AML-193 (cell line): ENCODE measurements around the gene RHEX.
A peak's percentile ranks its signal among the peaks of the same experiment; 100 is the strongest.

Experiments
- DNase-seq, 2 experiments: peaks; one replicate each; lab custom pipeline; 2025; lab: John Stamatoyannopoulos, UW

RHEX gene

GRCh38 chr1:206117151-206117948 lies 64.4 kb downstream of the RHEX start, which contains the start of gene AVPR1B:
TSS of gene AVPR1B (minus strand) at chr1:206117388. CDS start at chr1:206116890, 498 bp downstream.
- DNase-seq, result no peak

DNA sequence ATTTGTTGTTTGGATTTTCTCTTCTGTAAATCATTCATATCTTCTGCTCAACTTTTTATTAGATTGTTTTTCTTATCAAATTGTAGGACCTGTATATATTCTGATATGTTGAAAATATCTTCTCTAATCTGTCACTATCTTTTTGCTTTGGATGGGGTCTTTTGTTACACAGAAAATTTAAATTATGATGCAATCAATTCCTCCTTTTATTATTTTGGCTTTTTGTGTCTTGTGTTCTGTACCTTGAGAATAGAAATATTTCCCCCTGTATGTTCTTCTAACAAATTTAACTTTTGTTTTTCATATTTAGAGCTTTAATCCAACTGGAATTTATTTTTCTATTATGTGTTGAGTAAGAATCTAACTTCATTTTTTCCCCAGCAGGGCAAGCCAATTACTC lies 67.4 kb downstream of the RHEX start:
- no peak for DNase-seq

DNA sequence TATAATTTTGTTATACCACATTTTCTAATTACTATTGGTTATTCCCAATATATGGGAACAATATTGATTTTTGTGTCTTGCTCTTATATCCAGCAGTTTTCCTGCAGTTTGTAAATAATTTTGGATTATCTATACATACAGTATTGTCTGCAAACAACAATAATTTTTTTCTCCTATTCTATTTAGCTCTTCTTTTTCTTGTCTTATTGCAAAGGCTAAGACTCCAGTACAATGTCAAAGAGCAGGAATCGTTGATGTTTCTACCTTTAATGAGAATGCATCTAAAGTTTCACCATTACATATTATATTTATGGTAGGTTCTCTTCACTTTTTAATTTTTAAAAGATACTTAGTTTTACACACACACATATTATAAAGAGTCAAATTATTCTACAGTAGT lies 68.3 kb downstream of the RHEX start:
- no peak for DNase-seq

DNA sequence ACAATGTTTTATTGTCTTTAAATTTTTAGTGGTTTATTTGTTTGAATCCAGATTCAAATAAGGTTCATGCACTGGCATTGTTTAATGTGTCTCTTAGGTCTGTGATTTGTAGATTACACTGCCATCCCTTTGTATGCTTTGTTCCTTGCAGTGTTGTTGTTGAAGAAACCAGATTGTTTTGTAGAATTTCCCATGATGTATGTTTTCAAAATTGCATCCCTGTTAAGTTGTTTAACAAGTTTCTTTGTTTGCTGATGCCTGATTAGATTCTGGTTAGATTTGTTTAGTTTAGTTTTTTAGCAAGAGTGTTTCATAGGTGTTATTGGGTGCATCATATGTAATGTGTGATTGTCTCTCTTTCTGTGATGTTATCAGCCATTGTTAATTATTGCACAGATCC lies 69.7 kb downstream of the RHEX start:
- DNase-seq, result no peak

GRCh38 chr1:206125346-206125745 lies 72.4 kb downstream of the RHEX start:
- DNase-seq, result no peak

GRCh38 chr1:206127336-206127735 lies 74.4 kb downstream of the RHEX start:
- no peak for DNase-seq

DNA sequence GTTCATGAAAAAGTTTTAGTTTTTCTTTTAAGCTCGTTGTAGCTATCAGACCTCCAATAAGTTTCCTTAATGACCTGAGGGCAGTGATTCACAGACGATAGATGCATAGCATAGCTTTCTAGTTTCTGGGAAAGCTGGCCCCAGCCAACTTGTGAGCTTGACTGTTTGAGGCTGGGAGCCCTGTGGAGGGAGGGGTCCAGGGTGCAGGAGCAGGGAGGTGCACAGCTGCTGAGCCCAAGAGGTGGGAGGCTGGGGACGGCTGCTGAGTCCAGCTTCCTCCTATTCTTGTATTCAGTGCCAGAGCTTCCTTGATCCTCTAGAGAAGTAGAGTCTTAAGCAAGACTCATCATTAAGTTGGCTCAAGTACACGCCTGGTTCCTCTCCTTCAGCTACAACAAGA lies 75.2 kb downstream of the RHEX start:
- DNase-seq, result peak in 1 of 2 experiments; percentile 4

GRCh38 chr1:206131037-206131436 lies 78.1 kb downstream of the RHEX start:
- no peak for DNase-seq

- no peak for DNase-seq
Measured at GRCh38 chr1:206133751-206134415, 80.9 kb downstream of the RHEX start.

- DNase-seq, result no peak
Measured at GRCh38 chr1:206135248-206135647, 82.3 kb downstream of the RHEX start.

GRCh38 chr1:206136241-206136640 lies 83.3 kb downstream of the RHEX start:
- DNase-seq, result no peak

DNA sequence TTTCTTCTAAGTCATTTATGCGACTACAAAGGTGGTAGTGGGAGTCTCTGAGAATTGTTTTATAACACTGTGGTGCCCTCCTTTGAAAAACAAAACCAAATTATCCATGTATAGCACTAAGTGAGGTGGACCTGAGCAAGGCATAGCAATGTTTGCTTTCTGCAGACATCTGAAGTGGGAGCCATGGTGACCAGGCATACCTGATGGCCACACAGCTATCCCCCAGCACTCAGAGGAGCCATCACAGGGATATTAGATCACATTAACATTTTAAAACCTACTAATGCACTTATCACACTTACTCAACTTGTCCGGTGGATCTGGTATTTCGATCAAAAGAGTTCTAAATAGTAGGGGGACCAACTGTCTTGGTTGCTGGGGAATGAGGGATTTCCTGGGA lies 89.0 kb downstream of the RHEX start:
- no peak for DNase-seq

DNA sequence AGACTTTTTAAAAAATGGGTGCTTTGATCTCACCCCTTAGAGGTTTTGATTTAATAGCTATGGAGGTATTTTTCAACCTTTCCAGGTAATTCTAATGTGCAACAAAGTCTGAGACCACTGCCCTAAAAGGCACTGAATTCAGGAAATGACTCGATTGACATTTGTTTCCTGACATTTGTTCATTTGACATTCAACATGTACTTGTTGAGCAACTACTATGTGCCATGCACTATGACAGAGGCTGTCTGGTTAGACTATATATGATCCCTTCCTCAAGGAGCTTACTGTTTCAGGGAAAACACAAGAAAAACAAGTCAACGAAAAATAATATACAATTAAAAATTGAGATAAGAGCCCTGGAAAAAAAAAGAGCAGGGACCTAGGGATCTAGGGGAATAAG lies 89.8 kb downstream of the RHEX start:
- no peak for DNase-seq

DNA sequence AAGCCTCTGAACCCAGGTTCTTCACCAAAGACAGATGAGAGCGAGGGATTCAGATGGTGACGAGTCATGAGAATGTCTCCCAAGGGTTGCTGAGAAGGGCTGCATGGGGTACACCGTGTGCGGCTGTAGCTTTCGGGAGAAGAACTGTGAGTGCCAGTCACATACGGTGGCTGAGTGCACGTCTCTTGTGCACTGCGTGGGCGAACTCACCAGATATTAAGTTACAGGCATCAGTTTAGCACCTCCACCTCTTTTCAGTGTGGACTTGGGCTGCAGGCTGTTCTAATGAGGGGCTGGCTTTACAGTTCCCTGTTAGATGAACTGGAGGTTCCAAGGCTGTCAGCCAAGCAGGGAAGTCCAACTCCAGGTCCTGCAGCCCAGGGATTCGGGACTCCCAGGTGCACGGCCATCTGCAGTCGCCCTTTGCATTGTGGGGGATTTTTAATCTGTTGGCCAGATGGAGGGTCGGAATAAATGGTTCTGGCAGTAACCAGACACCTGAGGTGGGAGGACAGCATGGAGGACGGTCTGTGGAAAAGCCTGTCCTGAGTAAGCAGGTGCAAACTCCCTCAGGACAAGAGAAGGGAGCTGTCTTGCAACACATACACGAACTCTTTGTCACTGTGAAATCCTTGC lies 90.7 kb downstream of the RHEX start:
- DNase-seq, result no peak

- DNase-seq, result no peak
Measured at GRCh38 chr1:206144605-206145004, 91.6 kb downstream of the RHEX start.

- DNase-seq, result no peak
Measured at GRCh38 chr1:206145771-206146290, 92.9 kb downstream of the RHEX start.
